Measurements from ENCODE around the gene FOXN3.
"Not testable (repeated sequence)": the region's sequence is repeated elsewhere in the genome, so short reads cannot be mapped to it uniquely, and the experiment has no call there.

FOXN3 gene

GRCh38 chr14:89158104-89158503 is 258.9 kb downstream of the FOXN3 start:
- DNase-seq = not testable (repeated sequence)

- DNase-seq = no peak
Observed at GRCh38 chr14:89155491-89155890, 261.5 kb downstream of the FOXN3 start.

- not testable (repeated sequence) for DNase-seq
Observed at GRCh38 chr14:89151693-89152092, 265.3 kb downstream of the FOXN3 start.

GRCh38 chr14:89146274-89146673 is 270.8 kb downstream of the FOXN3 start:
- DNase-seq = no peak

- DNase-seq = no peak
Observed at GRCh38 chr14:89144642-89145041, 272.4 kb downstream of the FOXN3 start.

GRCh38 chr14:89144066-89144465 is 273.0 kb downstream of the FOXN3 start:
- DNase-seq = no peak

GRCh38 chr14:89143595-89143994 is 273.4 kb downstream of the FOXN3 start:
- no peak for DNase-seq

GRCh38 chr14:89142366-89142765 is 274.7 kb downstream of the FOXN3 start:
- DNase-seq = no peak

- no peak for DNase-seq
Observed at GRCh38 chr14:89141862-89142261, 275.2 kb downstream of the FOXN3 start.

- DNase-seq = no peak
Observed at GRCh38 chr14:89140326-89140725, 276.7 kb downstream of the FOXN3 start.

- DNase-seq = peak; percentile 37
Observed at GRCh38 chr14:89139404-89140247, 277.4 kb downstream of the FOXN3 start.

GRCh38 chr14:89138846-89139245 is 278.2 kb downstream of the FOXN3 start:
- DNase-seq = no peak

- no peak for DNase-seq
Observed at GRCh38 chr14:89137526-89138163, 279.4 kb downstream of the FOXN3 start.

- no peak for DNase-seq
Observed at GRCh38 chr14:89136587-89136986, 280.4 kb downstream of the FOXN3 start.

- DNase-seq = no peak
Observed at GRCh38 chr14:89134640-89135039, 282.4 kb downstream of the FOXN3 start.

GRCh38 chr14:89131004-89131750 is 285.9 kb downstream of the FOXN3 start:
- no peak for DNase-seq

GRCh38 chr14:89129570-89129969 is 287.5 kb downstream of the FOXN3 start:
- no peak for DNase-seq

- DNase-seq = no peak
Observed at GRCh38 chr14:89128311-89129026, 288.6 kb downstream of the FOXN3 start.

GRCh38 chr14:89126461-89126860 is 290.6 kb downstream of the FOXN3 start:
- no peak for DNase-seq

GRCh38 chr14:89125216-89125615 is 291.8 kb downstream of the FOXN3 start:
- no peak for DNase-seq

- DNase-seq = no peak
Observed at GRCh38 chr14:89123851-89124250, 293.2 kb downstream of the FOXN3 start.

GRCh38 chr14:89123215-89123614 is 293.8 kb downstream of the FOXN3 start:
- DNase-seq = no peak

All from DMS79 (cell line).